ENCODE results near the gene ANKRD12.

- TF ChIP-seq, protein P1, sequence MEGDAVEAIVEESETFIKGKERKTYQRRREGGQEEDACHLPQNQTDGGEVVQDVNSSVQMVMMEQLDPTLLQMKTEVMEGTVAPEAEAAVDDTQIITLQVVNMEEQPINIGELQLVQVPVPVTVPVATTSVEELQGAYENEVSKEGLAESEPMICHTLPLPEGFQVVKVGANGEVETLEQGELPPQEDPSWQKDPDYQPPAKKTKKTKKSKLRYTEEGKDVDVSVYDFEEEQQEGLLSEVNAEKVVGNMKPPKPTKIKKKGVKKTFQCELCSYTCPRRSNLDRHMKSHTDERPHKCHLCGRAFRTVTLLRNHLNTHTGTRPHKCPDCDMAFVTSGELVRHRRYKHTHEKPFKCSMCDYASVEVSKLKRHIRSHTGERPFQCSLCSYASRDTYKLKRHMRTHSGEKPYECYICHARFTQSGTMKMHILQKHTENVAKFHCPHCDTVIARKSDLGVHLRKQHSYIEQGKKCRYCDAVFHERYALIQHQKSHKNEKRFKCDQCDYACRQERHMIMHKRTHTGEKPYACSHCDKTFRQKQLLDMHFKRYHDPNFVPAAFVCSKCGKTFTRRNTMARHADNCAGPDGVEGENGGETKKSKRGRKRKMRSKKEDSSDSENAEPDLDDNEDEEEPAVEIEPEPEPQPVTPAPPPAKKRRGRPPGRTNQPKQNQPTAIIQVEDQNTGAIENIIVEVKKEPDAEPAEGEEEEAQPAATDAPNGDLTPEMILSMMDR (conservative IDR thresholded peaks at IDR 0.05; ENCODE audit: low read depth in 2 of 2) = no peak
- TF ChIP-seq EZH2phosphoT487 (IDR thresholded peaks at IDR 0.05; ENCODE audit: unreplicated experiment) (no peak), EZH2 (IDR thresholded peaks at IDR 0.05; ENCODE audit: low read depth, unreplicated experiment) (no peak), CREB1 (CRISPR knock-in tag; IDR thresholded peaks at IDR 0.05; ENCODE audit: low read depth) (no peak), JUNB (IDR thresholded peaks at IDR 0.05; ENCODE audit: unreplicated experiment) (no peak)
- TF ChIP-seq, protein P2, sequence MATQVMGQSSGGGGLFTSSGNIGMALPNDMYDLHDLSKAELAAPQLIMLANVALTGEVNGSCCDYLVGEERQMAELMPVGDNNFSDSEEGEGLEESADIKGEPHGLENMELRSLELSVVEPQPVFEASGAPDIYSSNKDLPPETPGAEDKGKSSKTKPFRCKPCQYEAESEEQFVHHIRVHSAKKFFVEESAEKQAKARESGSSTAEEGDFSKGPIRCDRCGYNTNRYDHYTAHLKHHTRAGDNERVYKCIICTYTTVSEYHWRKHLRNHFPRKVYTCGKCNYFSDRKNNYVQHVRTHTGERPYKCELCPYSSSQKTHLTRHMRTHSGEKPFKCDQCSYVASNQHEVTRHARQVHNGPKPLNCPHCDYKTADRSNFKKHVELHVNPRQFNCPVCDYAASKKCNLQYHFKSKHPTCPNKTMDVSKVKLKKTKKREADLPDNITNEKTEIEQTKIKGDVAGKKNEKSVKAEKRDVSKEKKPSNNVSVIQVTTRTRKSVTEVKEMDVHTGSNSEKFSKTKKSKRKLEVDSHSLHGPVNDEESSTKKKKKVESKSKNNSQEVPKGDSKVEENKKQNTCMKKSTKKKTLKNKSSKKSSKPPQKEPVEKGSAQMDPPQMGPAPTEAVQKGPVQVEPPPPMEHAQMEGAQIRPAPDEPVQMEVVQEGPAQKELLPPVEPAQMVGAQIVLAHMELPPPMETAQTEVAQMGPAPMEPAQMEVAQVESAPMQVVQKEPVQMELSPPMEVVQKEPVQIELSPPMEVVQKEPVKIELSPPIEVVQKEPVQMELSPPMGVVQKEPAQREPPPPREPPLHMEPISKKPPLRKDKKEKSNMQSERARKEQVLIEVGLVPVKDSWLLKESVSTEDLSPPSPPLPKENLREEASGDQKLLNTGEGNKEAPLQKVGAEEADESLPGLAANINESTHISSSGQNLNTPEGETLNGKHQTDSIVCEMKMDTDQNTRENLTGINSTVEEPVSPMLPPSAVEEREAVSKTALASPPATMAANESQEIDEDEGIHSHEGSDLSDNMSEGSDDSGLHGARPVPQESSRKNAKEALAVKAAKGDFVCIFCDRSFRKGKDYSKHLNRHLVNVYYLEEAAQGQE (IDR thresholded peaks at IDR 0.05; ENCODE audit: unreplicated experiment) = no peak
These were observed 139.3 kb downstream of the ANKRD12 start for GRCh38 chr18:9275890-9276289.
